ENCODE measurements around the gene SYT15B. TPM values are rescaled to one million over a fixed set of nuclear protein-coding genes. Genes with fewer than 3 reads are reported as not detected.
"Not testable (repeated sequence)": the region's sequence is repeated elsewhere in the genome, so short reads cannot be mapped to it uniquely, and the experiment has no call there.

SYT15B gene
- total RNA-seq = under 1 TPM; 0.06 to 0.15 TPM

- CTCF ChIA-PET, POLR2A ChIA-PET: not testable (repeated sequence)
Measured at GRCh38 chr10:47763554-47764175, at the start of gene SYT15B. SYT15B (minus strand) TSS chr10:47763592; CDS start chr10:47762640, 952 bp downstream.

GRCh38 chr10:47779590-47779989, 16.2 kb upstream of the SYT15B start:
- CTCF ChIA-PET, POLR2A ChIA-PET: not testable (repeated sequence)

- POLR2A ChIA-PET, CTCF ChIA-PET: not testable (repeated sequence)
Measured at GRCh38 chr10:47775361-47776231, 12.2 kb upstream of the SYT15B start.

GRCh38 chr10:47770745-47771144, 7.4 kb upstream of the SYT15B start:
- CTCF ChIA-PET, POLR2A ChIA-PET: not testable (repeated sequence)

GRCh38 chr10:47768578-47769115, 5.3 kb upstream of the SYT15B start:
- POLR2A ChIA-PET = not testable (repeated sequence)

GRCh38 chr10:47768085-47768484, 4.7 kb upstream of the SYT15B start:
- POLR2A ChIA-PET, CTCF ChIA-PET: not testable (repeated sequence)

More at GRCh38 chr10:47768578-47769115, 5.3 kb upstream of the SYT15B start:
- CTCF ChIA-PET = not testable (repeated sequence)

GRCh38 chr10:47767236-47767635, 3.8 kb upstream of the SYT15B start:
- POLR2A ChIA-PET, CTCF ChIA-PET: not testable (repeated sequence)

- CTCF ChIA-PET, POLR2A ChIA-PET: not testable (repeated sequence)
Measured at GRCh38 chr10:47765232-47765631, 1.8 kb upstream of the SYT15B start.

- POLR2A ChIA-PET, CTCF ChIA-PET: not testable (repeated sequence)
Measured at GRCh38 chr10:47762674-47763553, 478 bp downstream of the SYT15B start.

GRCh38 chr10:47758855-47759254, 4.5 kb downstream of the SYT15B start:
- CTCF ChIA-PET, POLR2A ChIA-PET: not testable (repeated sequence)

- POLR2A ChIA-PET, CTCF ChIA-PET: not testable (repeated sequence)
Measured at GRCh38 chr10:47756169-47756568, 7.2 kb downstream of the SYT15B start.

- CTCF ChIA-PET, POLR2A ChIA-PET: not testable (repeated sequence)
Measured at GRCh38 chr10:47753871-47754270, 9.5 kb downstream of the SYT15B start.

- POLR2A ChIA-PET, CTCF ChIA-PET: not testable (repeated sequence)
Measured at GRCh38 chr10:47753176-47753575, 10.2 kb downstream of the SYT15B start.

- POLR2A ChIA-PET, CTCF ChIA-PET: not testable (repeated sequence)
Measured at GRCh38 chr10:47751821-47752220, 11.6 kb downstream of the SYT15B start.

- POLR2A ChIA-PET, CTCF ChIA-PET: not testable (repeated sequence)
Measured at GRCh38 chr10:47750360-47750759, 13.0 kb downstream of the SYT15B start.

- CTCF ChIA-PET, POLR2A ChIA-PET: not testable (repeated sequence)
Measured at GRCh38 chr10:47746780-47747376, 16.5 kb downstream of the SYT15B start.

- POLR2A ChIA-PET, CTCF ChIA-PET: not testable (repeated sequence)
Measured at GRCh38 chr10:47744881-47745280, 18.5 kb downstream of the SYT15B start.

- CTCF ChIA-PET, POLR2A ChIA-PET: not testable (repeated sequence)
Measured at GRCh38 chr10:47743611-47744550, 19.5 kb downstream of the SYT15B start.

GRCh38 chr10:47740868-47741267, 22.5 kb downstream of the SYT15B start:
- POLR2A ChIA-PET, CTCF ChIA-PET: not testable (repeated sequence)

Data from activated CD8-positive, alpha-beta memory T cell treated with anti-CD3 and anti-CD28 coated beads for 36 hours (primary cell).